Suprapubic skin (tissue), 3 donors: ENCODE results near the gene ERVW-1.

ENCODE experiments used
- CTCF ChIP-seq, 2 donors: fragments of 200-600 bp in 1 of 2; fragments of 450-650 bp in 1 of 2; sonication (generic) in 1 of 2; IDR thresholded peaks; one replicate each; pipeline ENCODE4 v1.5.1; 2016 to 2019; ENCODE audit warnings: antibody characterized with exemption in 2 of 2, mild to moderate bottlenecking in 1 of 2, moderate library complexity in 1 of 2
- POLR2A ChIP-seq, 2 donors: fragments of 450-650 bp; IDR thresholded peaks; one replicate each; pipeline ENCODE4 v1.6.1; 2017; ENCODE audit warnings: antibody characterized with exemption in 2 of 2, mild to moderate bottlenecking in 2 of 2, moderate library complexity in 2 of 2

- TF ChIP-seq POLR2A (IDR thresholded peaks at IDR 0.05) = no peak
- no peak for TF ChIP-seq CTCF (IDR thresholded peaks at IDR 0.05)
Measured at GRCh38 chr7:92464515-92464914, 13.2 kb downstream of the ERVW-1 start.
